ENCODE results near the gene PCDHB16.
"Not testable (repeated sequence)": the region's sequence is repeated elsewhere in the genome, so short reads cannot be mapped to it uniquely, and the experiment has no call there.

Gene PCDHB16

DNA sequence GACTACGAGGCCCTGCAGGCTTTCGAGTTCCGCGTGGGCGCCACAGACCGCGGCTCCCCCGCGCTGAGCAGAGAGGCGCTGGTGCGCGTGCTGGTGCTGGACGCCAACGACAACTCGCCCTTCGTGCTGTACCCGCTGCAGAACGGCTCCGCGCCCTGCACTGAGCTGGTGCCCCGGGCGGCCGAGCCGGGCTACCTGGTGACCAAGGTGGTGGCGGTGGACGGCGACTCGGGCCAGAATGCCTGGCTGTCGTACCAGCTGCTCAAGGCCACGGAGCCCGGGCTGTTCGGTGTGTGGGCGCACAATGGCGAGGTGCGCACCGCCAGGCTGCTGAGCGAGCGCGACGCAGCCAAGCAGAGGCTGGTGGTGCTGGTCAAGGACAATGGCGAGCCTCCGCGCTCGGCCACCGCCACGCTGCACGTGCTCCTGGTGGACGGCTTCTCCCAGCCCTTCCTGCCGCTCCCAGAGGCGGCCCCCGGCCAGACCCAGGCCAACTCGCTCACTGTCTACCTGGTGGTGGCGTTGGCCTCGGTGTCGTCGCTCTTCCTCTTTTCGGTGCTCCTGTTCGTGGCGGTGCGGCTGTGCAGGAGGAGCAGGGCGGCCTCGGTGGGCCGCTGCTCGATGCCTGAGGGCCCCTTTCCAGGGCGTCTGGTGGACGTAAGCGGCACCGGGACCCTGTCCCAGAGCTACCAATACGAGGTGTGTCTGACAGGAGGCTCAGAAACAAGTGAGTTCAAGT lies 2.1 kb downstream of the PCDHB16 start:
- not testable (repeated sequence) for DNase-seq

DNA sequence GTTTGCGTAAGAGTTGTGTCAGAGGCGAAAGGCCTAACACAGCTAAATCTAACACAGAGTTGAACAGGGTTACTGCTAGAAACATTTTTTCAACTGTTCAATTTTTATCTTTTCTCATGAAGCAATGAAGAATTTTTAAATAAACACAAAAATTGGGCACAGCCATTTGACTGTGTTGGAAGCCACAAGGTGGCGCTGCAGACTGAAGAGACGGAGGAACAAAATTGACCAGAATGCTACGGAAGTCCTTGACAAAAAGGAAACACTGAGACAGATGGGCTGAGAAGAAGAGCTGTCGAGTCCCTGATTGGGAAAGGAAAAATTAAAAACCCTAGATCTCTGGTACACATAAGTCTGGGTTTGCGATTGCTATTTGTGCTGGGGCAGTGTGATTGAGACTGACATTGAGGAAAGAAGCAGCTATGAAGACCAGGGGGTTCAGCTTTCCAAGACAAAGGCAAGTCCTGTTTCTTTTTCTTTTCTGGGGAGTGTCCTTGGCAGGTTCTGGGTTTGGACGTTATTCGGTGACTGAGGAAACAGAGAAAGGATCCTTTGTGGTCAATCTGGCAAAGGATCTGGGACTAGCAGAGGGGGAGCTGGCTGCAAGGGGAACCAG lies 4.8 kb downstream of the PCDHB16 start, which contains the start of gene PCDHB9:
Gene PCDHB9 (plus strand): TSS at position 265 of the 616 bp plus-strand sequence. CDS start 158 bp downstream, at position 423.
- DNase-seq = no peak

- DNase-seq = not testable (repeated sequence)
Observed at GRCh38 chr5:141188682-141189081, 6.5 kb downstream of the PCDHB16 start.

GRCh38 chr5:141189131-141189530 lies 6.9 kb downstream of the PCDHB16 start:
- not testable (repeated sequence) for DNase-seq

- DNase-seq = no peak
Observed at GRCh38 chr5:141192110-141192725, 10.0 kb downstream of the PCDHB16 start, which contains the start of gene PCDHB10. Gene PCDHB10, plus strand, starts transcription at chr5:141192353. Its CDS starts 200 bp downstream, at chr5:141192553.

- DNase-seq = not testable (repeated sequence)
Observed at GRCh38 chr5:141194332-141194731, 12.1 kb downstream of the PCDHB16 start.

GRCh38 chr5:141196363-141196762 lies 14.2 kb downstream of the PCDHB16 start:
- no peak for DNase-seq

DNA sequence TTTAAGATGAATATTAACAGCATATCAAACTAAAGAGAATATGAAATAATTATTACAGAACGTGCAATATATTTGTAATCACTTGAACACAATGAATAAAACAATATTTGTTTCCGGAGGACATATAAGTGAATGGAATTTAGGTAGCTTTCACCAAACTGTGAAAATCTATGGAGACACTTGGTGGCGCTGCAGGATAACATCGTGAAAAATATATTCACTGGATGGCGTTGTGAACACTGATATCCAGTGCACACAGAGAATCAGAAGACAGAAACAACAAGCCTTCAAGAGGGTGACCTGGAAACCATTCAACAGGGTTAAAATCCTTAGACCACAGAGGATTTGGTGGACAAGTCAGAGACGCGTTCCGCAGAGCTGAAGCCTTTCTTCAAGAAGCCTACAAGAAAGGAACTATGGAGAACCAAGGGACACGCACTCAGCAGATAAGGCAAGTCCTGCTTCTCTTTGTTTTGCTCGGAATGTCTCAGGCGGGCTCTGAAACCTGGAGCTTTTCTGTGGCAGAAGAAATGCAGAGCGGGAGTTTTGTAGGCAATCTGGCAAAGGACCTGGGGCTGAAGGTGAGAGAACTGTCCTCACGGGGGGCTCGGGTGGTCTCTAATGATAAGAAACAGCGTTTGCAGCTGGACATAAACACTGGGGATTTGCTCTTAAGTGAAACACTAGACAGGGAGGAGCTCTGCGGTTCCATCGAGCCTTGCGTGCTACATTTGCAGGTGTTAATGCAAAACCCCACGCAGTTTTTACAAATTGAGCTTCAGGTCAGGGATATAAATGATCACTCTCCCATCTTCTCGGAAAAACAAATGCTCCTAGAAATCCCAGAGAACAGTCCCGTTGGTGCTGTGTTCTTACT lies 17.4 kb downstream of the PCDHB16 start, which contains the start of gene PCDHB11:
Gene PCDHB11 (plus strand): TSS at position 269 of the 877 bp plus-strand sequence. CDS start 148 bp downstream, at position 417.
- DNase-seq = no peak

GRCh38 chr5:141201126-141201525 lies 18.9 kb downstream of the PCDHB16 start:
- DNase-seq = not testable (repeated sequence)

DNA sequence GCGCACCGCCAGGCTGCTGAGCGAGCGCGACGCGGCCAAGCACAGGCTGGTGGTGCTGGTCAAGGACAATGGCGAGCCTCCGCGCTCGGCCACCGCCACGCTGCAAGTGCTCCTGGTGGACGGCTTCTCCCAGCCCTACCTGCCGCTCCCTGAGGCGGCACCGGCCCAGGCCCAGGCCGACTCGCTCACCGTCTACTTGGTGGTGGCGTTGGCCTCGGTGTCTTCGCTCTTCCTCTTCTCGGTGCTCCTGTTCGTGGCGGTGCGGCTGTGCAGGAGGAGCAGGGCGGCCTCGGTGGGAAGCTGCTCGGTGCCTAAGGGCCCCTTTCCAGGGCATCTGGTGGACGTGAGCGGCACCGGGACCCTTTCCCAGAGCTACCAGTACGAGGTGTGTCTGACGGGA lies 19.5 kb downstream of the PCDHB16 start:
- DNase-seq = not testable (repeated sequence)

DNA sequence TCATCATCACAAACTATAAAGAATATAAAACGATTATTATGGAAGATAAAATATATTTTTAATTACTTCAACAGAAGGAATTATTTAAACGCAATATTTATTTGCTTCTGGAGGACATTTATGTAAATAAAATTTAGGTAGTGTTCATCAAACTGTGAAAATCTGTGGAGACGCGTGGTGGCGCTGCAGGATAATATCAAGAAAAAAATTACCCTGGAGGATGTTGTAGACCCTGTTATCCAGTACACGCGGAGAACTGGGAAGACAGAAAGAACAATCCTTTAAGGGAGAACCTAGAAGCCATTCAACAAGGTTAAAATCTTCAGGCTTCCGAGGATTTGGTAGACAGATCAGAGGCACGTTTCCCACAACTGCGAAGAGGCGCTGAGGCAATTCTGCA lies 26.3 kb downstream of the PCDHB16 start, which contains the start of gene PCDHB12:
Gene PCDHB12 (plus strand): TSS at position 242 of the 400 bp plus-strand sequence. CDS start 189 bp downstream, outside the sequence.
- DNase-seq = no peak

DNA sequence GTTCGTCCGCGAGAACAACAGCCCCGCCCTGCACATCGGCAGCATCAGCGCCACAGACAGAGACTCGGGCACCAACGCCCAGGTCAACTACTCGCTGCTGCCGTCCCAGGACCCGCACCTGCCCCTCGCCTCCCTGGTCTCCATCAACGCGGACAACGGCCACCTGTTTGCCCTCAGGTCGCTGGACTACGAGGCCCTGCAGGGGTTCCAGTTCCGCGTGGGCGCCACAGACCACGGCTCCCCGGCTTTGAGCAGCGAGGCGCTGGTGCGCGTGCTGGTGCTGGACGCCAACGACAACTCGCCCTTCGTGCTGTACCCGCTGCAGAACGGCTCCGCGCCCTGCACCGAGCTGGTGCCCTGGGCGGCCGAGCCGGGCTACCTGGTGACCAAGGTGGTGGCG lies 28.1 kb downstream of the PCDHB16 start:
- DNase-seq = not testable (repeated sequence)

DNA sequence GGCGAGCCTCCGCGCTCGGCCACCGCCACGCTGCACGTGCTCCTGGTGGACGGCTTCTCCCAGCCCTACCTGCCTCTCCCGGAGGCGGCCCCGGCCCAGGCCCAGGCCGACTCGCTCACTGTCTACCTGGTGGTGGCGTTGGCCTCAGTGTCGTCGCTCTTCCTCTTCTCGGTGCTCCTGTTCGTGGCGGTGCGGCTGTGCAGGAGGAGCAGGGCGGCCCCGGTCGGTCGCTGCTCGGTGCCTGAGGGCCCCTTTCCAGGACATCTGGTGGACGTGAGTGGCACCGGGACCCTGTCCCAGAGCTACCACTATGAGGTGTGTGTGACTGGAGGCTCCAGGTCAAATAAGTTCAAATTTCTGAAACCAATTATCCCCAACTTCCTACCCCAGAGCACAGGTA lies 28.7 kb downstream of the PCDHB16 start:
- not testable (repeated sequence) for DNase-seq

GRCh38 chr5:141213656-141214339 lies 31.6 kb downstream of the PCDHB16 start, which contains the start of gene PCDHB13:
Gene PCDHB13, plus strand, starts transcription at chr5:141213919. Its CDS starts 205 bp downstream, at chr5:141214124.
- not testable (repeated sequence) for DNase-seq

DNA sequence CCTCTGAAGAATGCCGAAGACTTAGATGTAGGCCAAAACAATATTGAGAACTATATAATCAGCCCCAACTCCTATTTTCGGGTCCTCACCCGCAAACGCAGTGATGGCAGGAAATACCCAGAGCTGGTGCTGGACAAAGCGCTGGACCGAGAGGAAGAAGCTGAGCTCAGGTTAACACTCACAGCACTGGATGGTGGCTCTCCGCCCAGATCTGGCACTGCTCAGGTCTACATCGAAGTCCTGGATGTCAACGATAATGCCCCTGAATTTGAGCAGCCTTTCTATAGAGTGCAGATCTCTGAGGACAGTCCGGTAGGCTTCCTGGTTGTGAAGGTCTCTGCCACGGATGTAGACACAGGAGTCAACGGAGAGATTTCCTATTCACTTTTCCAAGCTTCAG lies 32.4 kb downstream of the PCDHB16 start:
- DNase-seq = not testable (repeated sequence)

DNA sequence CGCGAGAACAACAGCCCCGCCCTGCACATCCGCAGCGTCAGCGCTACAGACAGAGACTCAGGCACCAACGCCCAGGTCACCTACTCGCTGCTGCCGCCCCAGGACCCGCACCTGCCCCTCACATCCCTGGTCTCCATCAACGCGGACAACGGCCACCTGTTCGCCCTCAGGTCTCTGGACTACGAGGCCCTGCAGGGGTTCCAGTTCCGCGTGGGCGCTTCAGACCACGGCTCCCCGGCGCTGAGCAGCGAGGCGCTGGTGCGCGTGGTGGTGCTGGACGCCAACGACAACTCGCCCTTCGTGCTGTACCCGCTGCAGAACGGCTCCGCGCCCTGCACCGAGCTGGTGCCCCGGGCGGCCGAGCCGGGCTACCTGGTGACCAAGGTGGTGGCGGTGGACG lies 33.3 kb downstream of the PCDHB16 start:
- DNase-seq = not testable (repeated sequence)

GRCh38 chr5:141216035-141216434 lies 33.8 kb downstream of the PCDHB16 start:
- not testable (repeated sequence) for DNase-seq

DNA sequence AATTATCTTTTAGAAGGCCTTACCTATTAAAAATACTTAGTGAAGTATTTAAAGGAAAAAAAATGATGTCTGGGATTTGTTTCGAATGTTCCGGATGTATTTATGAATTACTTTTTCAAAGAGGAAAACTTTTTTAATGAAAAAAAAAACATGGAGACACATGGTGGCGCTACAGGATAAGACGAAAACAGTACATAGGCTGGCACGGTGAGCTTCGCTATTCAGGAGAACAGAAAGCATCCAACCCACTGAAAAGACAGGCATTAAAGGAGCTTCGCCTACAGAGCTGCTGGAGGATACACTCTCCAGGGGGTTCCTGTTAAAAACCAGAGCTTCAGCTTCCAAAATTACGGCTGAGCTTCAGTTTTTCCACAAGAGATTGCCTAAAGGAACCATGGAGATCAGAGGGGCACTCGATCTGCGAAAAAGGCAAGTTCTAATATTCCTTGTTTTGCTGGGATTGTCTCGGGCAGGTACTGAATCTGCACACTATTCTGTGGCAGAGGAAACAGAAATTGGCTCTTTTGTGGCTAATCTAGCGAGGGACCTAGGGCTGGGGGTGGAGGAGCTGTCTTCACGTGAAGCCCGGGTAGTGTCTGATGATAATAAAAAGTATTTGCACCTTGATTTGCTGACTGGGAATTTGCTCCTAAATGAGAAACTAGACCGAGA lies 41.1 kb downstream of the PCDHB16 start, which contains the start of gene PCDHB14:
Gene PCDHB14 (plus strand): TSS at position 232 of the 672 bp plus-strand sequence. CDS start 163 bp downstream, at position 395.
- no peak for DNase-seq

DNA sequence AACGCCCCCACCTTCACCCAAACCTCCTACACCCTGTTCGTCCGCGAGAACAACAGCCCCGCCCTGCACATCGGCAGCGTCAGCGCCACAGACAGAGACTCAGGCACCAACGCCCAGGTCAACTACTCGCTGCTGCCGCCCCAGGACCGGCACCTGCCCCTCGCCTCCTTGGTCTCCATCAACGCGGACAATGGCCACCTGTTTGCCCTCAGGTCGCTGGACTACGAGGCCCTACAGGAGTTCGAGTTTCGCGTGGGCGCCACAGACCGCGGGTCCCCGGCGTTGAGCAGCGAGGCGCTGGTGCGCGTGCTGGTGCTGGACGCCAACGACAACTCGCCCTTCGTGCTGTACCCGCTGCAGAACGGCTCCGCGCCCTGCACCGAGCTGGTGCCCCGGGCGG lies 42.7 kb downstream of the PCDHB16 start:
- not testable (repeated sequence) for DNase-seq

DNA sequence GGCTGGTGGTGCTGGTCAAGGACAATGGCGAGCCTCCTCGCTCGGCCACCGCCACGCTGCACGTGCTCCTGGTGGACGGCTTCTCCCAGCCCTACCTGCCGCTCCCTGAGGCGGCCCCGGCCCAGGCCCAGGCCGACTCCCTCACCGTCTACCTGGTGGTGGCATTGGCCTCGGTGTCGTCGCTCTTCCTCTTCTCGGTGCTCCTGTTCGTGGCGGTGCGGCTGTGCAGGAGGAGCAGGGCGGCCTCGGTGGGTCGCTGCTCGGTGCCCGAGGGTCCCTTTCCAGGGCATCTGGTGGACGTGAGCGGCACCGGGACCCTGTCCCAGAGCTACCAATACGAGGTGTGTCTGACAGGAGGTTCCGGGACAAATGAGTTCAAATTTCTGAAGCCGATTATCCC lies 43.2 kb downstream of the PCDHB16 start:
- not testable (repeated sequence) for DNase-seq
